GM19468 (cell line): ENCODE results near the gene FAM3D.

ENCODE experiments used
- ATAC-seq: cut with Tn5 transposase; IDR thresholded peaks from one replicate; pipeline ENCODE4 v1.9.1; 2021; ENCODE audit warnings: mild to moderate bottlenecking, moderate library complexity, moderate number of reproducible peaks; ENCODE audit not compliant: unreplicated experiment; ENCODE audit errors: extremely low read depth

Gene FAM3D

DNA sequence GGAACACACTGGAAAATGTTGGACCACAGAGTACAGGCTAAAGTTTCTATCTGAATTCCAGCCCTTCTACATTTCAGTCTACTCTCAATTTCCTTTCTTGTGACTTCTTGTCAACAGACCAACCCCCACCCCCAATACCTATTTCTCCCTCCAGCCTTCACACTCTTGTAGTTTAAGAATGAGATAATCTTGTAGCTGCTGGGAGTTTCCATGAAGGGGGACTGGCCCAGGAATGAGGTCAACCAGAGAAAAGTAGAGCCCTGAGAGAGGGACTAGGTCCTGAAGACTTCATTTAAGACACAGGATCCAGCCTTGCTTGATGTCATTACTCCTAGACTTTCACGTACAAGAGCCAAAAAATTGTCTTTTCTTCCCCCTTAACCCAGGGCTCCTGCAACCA is 59.9 kb downstream of the FAM3D start:
- no peak for ATAC-seq

DNA sequence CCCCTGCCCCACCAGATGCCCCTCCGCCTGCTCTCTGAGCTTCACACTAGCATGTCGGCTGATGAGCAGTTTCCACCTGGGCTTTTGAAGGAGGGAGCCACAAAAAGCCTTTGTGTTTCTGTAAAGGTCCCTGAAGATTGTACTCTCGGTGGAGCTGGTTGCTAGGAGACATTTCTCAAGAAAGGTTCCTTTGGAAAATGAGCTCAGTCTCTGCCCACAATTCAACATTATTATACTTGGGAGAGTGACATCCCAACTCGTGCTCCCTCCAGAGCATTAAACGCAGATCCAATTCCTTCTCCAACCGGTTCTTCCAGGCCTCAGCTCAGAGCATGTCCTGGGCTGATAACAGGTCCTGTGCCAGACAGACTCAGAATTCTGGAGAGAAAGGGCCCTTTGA is 62.5 kb downstream of the FAM3D start:
- ATAC-seq: no peak

DNA sequence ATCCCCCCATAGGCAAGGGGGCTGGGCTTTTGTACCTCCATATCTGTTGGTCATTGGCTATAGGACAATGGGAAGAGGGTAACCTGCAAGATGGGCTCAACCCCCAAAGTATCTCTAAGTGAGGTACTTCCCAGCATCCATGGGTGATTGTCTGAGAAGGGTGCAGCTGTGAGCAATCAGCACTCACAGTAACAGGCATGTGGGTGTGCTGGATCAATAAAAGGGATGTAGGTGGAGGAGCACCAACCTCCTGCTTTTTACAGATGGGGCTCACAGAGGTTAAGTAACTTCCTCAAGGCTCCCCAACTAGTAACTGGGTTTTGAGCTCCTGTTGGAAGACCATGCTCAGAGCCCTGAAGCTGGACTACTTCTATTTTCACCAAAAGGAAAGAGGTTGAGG is 63.0 kb downstream of the FAM3D start:
- no peak for ATAC-seq

DNA sequence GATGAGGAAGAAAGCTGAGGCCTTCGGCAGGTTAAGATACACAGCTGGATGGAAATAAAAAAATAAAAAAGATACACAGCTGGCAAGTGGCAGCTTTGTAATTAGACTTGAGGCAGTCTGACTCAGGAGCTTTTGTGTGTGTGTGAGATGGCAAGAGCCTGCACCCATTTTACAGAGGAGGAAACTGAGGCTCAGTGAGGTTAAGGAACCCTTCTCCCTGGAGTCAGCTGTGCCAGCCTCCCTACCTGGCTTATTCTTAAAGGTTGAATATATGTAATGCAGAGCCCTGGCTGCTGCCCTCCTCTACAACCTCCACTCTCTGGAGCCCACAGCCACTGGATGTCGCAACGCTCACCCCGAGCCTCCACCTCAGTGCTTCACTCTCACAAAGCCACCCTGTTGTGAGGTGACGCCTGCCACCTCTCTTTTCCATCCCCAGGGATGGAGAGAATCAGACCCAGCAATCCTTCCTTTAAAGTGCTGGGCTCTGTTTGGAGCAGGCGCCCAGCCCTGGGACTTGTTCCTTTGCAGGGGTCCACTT is 68.7 kb downstream of the FAM3D start:
- ATAC-seq: no peak

DNA sequence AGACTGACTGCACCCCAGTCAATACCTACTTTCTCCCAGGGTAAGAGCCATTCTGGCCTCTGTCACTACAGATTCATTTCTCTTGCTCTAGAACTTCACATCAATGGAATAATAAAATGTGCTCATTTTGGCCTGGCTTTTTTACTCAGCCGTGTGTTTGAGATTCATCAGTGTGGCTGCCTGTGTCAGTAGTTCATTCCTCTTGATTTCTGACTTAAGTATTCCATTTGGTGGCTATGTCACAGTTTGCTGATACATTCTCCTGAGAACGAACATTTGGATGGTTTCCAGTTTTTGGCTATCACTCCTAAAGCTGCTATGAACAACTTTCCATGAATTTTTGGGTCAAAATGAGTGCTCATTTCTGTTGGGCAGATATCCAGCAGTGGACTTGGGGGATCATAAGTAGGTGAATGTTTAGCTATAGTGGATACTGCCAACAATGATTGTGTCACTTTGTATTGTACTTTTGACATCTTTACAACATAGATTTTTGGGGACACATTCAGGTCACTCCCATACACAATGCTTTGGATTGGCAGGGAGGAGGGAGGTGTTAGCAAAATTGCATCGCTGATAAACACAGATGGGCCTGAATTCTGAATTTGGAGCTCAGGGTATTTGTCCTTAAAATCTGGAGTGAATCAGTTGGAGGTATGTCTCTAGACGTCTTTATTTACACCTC is 69.6 kb downstream of the FAM3D start:
- no peak for ATAC-seq

DNA sequence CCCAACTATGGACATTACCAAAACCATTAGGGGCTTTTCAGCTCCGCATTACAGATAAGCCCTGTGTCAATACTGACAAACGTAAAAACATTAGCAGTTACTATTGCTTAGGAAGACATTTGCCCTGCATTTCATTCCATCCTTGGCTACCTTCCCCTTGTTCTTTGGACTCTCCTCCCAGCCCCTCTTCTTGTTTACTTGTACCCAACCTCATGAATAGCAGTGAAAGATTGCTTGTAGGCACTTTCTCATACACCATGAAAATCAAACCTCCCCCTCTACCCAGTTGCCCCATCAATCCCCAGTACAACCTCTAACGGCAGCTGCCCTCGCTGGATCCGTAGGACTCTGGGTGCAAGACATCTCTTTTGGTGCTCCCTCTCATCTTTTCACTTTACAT is 72.5 kb downstream of the FAM3D start:
- ATAC-seq: no peak

DNA sequence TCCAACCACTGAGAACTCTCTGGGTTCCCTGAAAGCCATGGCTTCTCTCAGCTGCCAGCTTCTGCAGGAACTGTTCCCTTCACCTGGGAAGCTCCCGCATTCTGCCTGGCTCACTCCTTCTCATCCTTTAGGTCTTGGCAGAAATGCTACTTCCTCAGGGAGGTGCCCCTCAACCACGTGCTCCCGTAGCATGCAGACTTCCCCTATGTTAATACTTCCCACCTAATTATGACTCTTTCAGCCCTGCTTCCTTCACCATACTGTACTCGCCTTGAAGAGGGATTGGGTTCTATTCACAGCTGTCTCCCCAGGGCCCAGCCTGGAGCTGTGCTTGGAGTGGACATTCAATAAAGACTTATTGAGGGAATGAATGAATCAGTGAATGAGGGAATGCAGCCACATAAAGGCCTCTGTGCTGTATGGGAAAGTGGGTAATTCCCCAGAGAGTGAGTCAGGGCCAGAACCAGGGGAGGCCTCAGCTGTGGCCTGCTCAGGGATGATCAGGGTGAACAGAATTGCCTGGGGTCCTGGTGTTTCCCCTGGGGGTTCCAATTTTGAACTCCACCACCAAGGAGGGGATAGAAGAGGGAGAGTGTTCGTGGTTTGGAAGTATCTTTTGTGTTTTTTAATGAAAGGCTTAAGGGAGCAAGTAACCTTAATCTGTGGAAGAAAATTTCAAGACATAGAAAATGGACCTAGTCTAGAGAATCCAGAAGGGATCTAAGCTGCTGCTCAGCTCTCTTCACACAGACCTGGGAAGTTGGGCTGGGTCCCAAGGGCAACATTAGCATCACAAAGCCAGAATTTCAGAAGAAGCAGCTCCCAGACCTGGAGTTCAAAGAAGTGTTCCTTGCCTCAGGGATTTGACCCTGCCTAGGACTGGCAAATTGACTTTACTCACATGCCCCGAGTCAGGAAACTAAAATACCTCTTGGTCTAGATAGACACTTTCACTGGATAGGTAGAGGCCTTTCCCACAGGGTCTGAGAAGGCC is 74.8 kb downstream of the FAM3D start:
- no peak for ATAC-seq

DNA sequence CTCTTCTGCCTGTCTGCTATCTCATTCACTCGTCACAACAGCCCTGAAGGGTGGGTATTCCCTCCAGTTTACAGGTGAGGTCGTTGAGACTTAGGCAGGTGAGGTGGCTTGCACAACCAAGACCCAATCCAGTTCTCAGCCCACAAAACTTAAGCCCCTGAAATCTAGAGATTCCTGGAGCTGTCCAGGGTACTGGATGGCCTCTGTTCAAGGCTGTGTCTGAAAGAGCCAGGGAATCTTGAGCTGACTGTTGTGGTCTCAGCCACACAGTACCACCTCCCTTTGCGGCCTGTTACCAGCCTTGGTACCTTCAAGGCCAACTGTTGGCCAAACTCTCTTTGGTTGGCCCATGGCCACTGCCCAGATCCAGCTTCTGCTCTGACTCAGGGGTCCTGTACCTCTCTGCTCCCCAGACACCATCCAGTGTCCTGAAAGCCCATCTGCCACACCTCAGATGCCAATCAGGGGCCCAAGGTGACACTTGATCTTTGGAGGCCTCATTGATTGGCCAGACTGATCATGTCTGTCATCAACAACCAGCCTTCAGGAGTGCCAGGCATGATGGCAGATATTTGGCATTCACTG is 78.5 kb downstream of the FAM3D start:
- ATAC-seq: no peak

DNA sequence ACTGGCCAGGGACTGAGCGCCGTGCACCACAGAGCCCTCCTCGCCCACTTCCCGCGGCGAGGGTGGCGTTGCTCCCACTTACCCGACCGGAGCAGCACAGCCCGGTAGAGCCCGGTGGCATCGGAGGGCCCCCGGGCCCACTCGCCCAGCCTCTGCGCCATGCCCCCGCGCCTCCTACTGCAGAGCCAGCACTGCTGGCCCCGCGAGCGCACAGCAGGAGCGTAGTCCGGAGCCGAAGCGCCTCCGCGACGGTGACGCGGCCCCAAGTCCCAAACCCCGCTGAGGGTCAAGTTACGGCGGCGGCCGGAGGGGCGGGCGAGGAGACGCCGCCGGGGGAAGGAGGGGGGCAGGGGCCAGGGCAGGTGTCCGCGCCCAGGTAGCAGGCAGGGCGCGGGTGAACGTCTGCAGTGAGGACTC is 79.8 kb downstream of the FAM3D start:
- no peak for ATAC-seq

DNA sequence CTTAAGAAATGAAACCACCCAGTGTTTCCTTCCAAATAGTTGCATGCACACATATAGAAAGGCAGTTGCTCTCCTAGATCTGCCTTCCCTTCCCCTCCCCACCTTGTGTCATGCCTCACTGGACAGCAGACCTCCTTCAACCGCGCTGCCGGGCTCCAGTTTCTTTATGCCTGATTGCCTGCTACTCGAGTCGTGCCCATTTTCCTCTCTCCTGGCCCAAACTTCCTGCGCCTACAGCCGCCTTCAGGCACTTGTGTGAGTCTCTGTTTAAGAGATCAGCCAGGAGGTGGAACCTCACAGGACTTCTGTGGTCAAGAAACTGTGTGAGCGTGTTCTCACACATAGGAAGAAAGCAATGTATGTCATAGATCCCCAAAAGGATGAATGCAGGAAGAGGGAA is 80.6 kb downstream of the FAM3D start:
- ATAC-seq: no peak

DNA sequence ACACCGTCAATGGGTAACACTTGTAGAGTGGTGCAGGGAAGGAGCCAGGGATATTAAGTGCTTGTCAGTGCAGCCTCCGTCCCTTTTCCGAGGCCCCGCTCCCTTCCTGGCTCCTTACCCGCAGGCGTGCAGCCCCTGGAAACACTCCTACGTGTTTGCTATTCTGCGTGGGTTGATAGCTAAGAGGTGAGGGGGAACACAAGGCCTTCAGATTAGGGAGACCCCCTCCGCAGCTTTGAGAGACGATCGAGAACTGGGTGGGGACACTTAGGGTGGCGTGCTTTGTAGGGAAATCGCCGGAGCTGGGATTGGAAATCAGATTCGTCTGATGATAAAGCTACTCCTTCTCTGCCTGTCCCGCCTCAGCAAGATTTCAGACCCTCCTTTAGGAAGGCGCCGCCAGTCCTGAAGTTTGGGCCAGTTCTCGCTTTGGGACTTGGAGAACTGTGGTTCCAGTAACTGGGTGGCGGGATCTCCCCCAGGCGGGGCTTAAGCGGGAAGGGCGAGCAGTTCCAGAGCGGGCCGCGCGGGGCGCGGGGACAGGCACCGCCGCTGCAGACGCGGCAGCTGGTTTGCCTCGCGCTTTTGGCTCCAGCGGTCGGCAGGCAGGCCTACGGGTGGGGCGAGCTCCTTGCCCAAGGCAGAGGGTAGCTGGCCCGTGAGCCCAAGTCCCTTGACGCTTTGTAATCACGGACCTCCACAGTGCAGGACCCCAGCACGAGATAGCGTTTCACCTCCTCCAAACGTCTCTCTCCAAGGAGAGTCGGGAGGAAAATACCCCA is 81.4 kb downstream of the FAM3D start:
- no peak for ATAC-seq

DNA sequence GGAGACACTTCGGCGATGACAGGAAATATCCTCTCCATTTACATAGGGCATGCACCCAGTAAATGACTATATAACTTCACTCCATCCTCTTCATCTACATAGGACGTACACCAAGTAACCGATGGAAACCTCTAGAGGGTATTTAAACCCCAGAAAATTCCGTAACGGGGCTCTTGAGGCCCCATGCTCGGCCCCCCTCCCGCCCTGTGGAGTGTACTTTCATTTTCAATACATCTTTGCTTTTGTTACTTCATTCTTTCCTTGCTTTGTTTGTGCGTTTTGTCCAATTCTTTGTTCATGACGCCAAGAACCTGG is 81.9 kb downstream of the FAM3D start:
- no peak for ATAC-seq
